Neural progenitor cell (in vitro differentiated cells): ENCODE measurements around the gene TGFB2.

Experiments
- EZH2phosphoT487 ChIP-seq: fragments of 200-600 bp; sonication (generic); IDR thresholded peaks from 2 replicates; pipeline ENCODE4 v1.6.1; 2017; ENCODE audit warnings: antibody characterized with exemption
- TF ChIP-seq, protein P1 (sequence below): fragments of 200-600 bp; sonication (generic); IDR thresholded peaks from 2 replicates; pipeline ENCODE4 v1.5.1; 2017; ENCODE audit warnings: antibody characterized with exemption, mild to moderate bottlenecking

DNA sequence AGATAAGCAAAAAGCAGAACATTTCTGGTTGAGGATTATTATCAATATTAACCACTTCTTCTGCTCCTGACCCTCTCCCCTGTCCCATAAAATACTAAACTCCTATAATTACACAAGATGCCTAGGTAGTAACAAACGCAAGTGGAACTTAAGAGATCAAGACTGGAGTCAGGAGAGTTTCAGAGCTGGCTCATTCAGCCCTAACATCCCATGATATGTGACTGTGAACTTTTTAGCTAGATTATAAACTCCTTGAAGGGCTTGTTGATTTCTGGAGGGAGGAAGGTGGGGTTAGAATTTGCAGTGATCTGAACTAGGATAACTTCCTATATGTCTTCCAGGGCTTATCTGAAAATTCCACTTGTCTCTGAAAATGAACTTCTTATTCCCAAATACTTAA is 130.6 kb downstream of the TGFB2 start:
- TF ChIP-seq, protein P1, sequence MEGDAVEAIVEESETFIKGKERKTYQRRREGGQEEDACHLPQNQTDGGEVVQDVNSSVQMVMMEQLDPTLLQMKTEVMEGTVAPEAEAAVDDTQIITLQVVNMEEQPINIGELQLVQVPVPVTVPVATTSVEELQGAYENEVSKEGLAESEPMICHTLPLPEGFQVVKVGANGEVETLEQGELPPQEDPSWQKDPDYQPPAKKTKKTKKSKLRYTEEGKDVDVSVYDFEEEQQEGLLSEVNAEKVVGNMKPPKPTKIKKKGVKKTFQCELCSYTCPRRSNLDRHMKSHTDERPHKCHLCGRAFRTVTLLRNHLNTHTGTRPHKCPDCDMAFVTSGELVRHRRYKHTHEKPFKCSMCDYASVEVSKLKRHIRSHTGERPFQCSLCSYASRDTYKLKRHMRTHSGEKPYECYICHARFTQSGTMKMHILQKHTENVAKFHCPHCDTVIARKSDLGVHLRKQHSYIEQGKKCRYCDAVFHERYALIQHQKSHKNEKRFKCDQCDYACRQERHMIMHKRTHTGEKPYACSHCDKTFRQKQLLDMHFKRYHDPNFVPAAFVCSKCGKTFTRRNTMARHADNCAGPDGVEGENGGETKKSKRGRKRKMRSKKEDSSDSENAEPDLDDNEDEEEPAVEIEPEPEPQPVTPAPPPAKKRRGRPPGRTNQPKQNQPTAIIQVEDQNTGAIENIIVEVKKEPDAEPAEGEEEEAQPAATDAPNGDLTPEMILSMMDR: no peak
- TF ChIP-seq EZH2phosphoT487: no peak
